ENCODE results near the gene DAB2IP. TPM values are rescaled to one million over a fixed set of nuclear protein-coding genes. Genes with fewer than 3 reads are reported as not detected.

The DAB2IP gene
- total RNA-seq, 1 donor from 2014 or later: 0.75 TPM

GRCh38 chr9:121660367-121660766 lies 8.9 kb downstream of the DAB2IP start:
- peaks cover 44% of the 10 kb centered on the region for H3K27me3 Mint-ChIP-seq
- H3K27ac Mint-ChIP-seq: no peak overlapping the region
- intact Hi-C loops (cut with micrococcal nuclease): no loop called here
- ATAC-seq (ENCODE audit: low read depth) (no peak), DNase-seq (no peak)
- POLR2A ChIA-PET: no interaction called here
- TF ChIP-seq, protein P1, sequence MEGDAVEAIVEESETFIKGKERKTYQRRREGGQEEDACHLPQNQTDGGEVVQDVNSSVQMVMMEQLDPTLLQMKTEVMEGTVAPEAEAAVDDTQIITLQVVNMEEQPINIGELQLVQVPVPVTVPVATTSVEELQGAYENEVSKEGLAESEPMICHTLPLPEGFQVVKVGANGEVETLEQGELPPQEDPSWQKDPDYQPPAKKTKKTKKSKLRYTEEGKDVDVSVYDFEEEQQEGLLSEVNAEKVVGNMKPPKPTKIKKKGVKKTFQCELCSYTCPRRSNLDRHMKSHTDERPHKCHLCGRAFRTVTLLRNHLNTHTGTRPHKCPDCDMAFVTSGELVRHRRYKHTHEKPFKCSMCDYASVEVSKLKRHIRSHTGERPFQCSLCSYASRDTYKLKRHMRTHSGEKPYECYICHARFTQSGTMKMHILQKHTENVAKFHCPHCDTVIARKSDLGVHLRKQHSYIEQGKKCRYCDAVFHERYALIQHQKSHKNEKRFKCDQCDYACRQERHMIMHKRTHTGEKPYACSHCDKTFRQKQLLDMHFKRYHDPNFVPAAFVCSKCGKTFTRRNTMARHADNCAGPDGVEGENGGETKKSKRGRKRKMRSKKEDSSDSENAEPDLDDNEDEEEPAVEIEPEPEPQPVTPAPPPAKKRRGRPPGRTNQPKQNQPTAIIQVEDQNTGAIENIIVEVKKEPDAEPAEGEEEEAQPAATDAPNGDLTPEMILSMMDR (IDR thresholded peaks at IDR 0.05): no peak
- H3K9me3 Mint-ChIP-seq: no peaks in the 10 kb centered on the region
- H3K4me3 Mint-ChIP-seq: no peak overlapping the region
- H3K4me1 Mint-ChIP-seq: no peaks in the 10 kb centered on the region
- H3K36me3 Mint-ChIP-seq (ENCODE audit: low read depth): no peaks in the 10 kb centered on the region
- CTCF ChIA-PET: no interaction called here

DNA sequence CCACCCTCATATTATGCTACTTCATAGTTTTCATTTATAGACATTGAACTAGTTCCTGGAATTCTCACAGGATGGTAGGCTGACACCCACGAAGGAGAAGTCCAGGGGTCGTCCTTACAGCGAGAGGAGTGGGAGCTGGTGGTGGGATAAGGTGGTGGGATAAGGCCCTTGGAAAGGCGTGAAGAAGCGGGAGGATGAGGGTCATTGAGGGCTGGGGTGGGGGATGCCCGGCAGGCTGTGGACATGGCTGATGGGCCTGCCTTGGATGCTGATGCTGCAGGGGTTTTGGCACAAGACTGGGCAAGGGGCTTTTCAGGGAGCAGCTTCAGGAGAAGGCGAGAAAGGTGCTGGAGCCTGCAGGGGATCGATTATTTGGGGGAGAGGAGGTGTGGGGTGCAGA lies 9.4 kb downstream of the DAB2IP start:
- H3K27me3 Mint-ChIP-seq: peaks cover 42% of the 10 kb centered on the region
- DNase-seq (no peak), ATAC-seq (ENCODE audit: low read depth) (no peak)
- TF ChIP-seq, protein P1 (IDR thresholded peaks at IDR 0.05): no peak
- intact Hi-C loops (cut with micrococcal nuclease): no loop called here
- ChIA-PET POLR2A (no interaction called here), CTCF (no interaction called here)
- H3K27ac Mint-ChIP-seq: no peak overlapping the region
- no peaks in the 10 kb centered on the region for H3K36me3 Mint-ChIP-seq (ENCODE audit: low read depth)
- H3K9me3 Mint-ChIP-seq: no peaks in the 10 kb centered on the region
- H3K4me1 Mint-ChIP-seq: no peaks in the 10 kb centered on the region
- no peak overlapping the region for H3K4me3 Mint-ChIP-seq

- peaks cover 46% of the 10 kb centered on the region for H3K27me3 Mint-ChIP-seq
- no peaks in the 10 kb centered on the region for H3K36me3 Mint-ChIP-seq (ENCODE audit: low read depth)
- no peaks in the 10 kb centered on the region for H3K9me3 Mint-ChIP-seq
- TF ChIP-seq, protein P1 (IDR thresholded peaks at IDR 0.05): no peak
- no peaks in the 10 kb centered on the region for H3K4me1 Mint-ChIP-seq
- ATAC-seq (ENCODE audit: low read depth): no peak
- ChIA-PET POLR2A (no interaction called here), CTCF (no interaction called here)
- no peak overlapping the region for H3K4me3 Mint-ChIP-seq
- H3K27ac Mint-ChIP-seq: no peak overlapping the region
- DNase-seq: no peak
- intact Hi-C loops (cut with micrococcal nuclease): no loop called here
Observed at GRCh38 chr9:121661328-121661727, 9.9 kb downstream of the DAB2IP start.

- ATAC-seq (ENCODE audit: low read depth) (no peak), DNase-seq (no peak)
- Mint-ChIP-seq H3K36me3 (ENCODE audit: low read depth) (no peaks in the 10 kb centered on the region), H3K27me3 (peaks cover 44% of the 10 kb centered on the region), H3K27ac (no peak overlapping the region), H3K4me3 (no peak overlapping the region), H3K4me1 (no peaks in the 10 kb centered on the region), H3K9me3 (no peaks in the 10 kb centered on the region)
- ChIA-PET CTCF (no interaction called here), POLR2A (no interaction called here)
- intact Hi-C loops (cut with micrococcal nuclease): no loop called here
- TF ChIP-seq, protein P1 (IDR thresholded peaks at IDR 0.05): no peak
Observed at GRCh38 chr9:121662359-121662758, 10.9 kb downstream of the DAB2IP start.

DNA sequence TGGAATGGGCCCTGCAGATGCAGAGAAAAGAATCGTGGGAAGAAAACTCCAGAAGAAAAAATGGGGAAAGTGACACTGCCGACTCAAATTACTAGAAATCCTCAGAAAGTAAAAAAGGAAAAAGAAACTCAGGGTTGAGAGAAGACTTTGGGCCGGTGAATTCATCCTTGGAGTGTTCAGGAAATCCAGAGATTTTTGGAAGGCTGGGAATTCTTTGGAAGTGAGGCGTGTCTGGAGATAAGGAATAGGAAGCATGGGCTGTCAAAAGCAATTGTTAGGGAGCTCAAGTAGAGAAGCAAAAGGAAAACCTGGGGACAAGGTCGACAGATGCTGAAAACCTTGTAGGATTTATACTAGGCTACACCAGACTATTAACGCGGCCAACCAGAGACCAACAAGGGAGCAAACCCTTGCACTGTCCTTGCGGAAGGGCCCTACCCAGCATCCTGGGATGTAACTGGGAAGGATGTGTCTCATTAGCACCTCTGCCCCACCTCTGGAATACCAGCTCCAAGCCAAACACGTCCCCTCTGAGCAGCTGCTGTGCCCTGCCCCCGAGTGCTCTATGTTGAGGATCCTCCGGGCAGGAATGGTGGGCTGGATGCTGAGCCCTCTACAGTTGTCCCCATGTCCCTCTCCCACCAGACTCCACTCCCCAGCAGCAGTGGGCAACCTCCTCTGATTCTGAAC lies 11.6 kb downstream of the DAB2IP start:
- POLR2A ChIA-PET: no interaction called here
- H3K27me3 Mint-ChIP-seq: peaks cover 45% of the 10 kb centered on the region

More for the DNA sequence above, 11.6 kb downstream of the DAB2IP start:
- Mint-ChIP-seq H3K27ac (no peak overlapping the region), H3K36me3 (ENCODE audit: low read depth) (no peaks in the 10 kb centered on the region), H3K4me1 (no peaks in the 10 kb centered on the region), H3K9me3 (no peaks in the 10 kb centered on the region), H3K4me3 (no peak overlapping the region)
- TF ChIP-seq, protein P1 (IDR thresholded peaks at IDR 0.05): no peak
- intact Hi-C loops (cut with micrococcal nuclease): no loop called here
- no peak for DNase-seq
- CTCF ChIA-PET: no interaction called here
- ATAC-seq (ENCODE audit: low read depth): no peak
